ENCODE measurements around the gene UQCR10.

The UQCR10 gene

GRCh38 chr22:29767171-29768051, at the start of gene UQCR10:
UQCR10 (plus strand) TSS chr22:29767369; CDS start chr22:29767399, 30 bp downstream.
- FAIRE-seq (no peak), DNase-seq (ENCODE audit: insufficient read length, low spot score) (peak; percentile 90)

GRCh38 chr22:29717789-29718188, 49.4 kb upstream of the UQCR10 start:
- DNase-seq (ENCODE audit: insufficient read length, low spot score): no peak

GRCh38 chr22:29718949-29719898, 47.9 kb upstream of the UQCR10 start:
- FAIRE-seq (no peak), DNase-seq (ENCODE audit: insufficient read length, low spot score) (no peak)

More at GRCh38 chr22:29717789-29718188, 49.4 kb upstream of the UQCR10 start:
- FAIRE-seq: no peak

- FAIRE-seq (no peak), DNase-seq (ENCODE audit: insufficient read length, low spot score) (no peak)
Observed at GRCh38 chr22:29719899-29720645, 47.1 kb upstream of the UQCR10 start, which contains the start of gene CABP7. CABP7 (plus strand) TSS chr22:29720003; CDS start chr22:29720425, 422 bp downstream.

- FAIRE-seq: no peak
- DNase-seq (ENCODE audit: insufficient read length, low spot score): no peak
Observed at GRCh38 chr22:29720811-29721323, 46.3 kb upstream of the UQCR10 start.

GRCh38 chr22:29722151-29722550, 45.0 kb upstream of the UQCR10 start:
- DNase-seq (ENCODE audit: insufficient read length, low spot score) (no peak), FAIRE-seq (no peak)

GRCh38 chr22:29722587-29722986, 44.6 kb upstream of the UQCR10 start:
- FAIRE-seq (no peak), DNase-seq (ENCODE audit: insufficient read length, low spot score) (no peak)

- no peak for FAIRE-seq
- no peak for DNase-seq (ENCODE audit: insufficient read length, low spot score)
Observed at GRCh38 chr22:29723766-29724165, 43.4 kb upstream of the UQCR10 start.

- DNase-seq (ENCODE audit: insufficient read length, low spot score): no peak
- no peak for FAIRE-seq
Observed at GRCh38 chr22:29724843-29725242, 42.3 kb upstream of the UQCR10 start.

- FAIRE-seq (no peak), DNase-seq (ENCODE audit: insufficient read length, low spot score) (no peak)
Observed at GRCh38 chr22:29726106-29726505, 41.1 kb upstream of the UQCR10 start.

GRCh38 chr22:29726512-29727130, 40.5 kb upstream of the UQCR10 start:
- DNase-seq (ENCODE audit: insufficient read length, low spot score): no peak
- no peak for FAIRE-seq

- FAIRE-seq: no peak
- DNase-seq (ENCODE audit: insufficient read length, low spot score): peak; percentile 54
Observed at GRCh38 chr22:29727131-29727523, 40.0 kb upstream of the UQCR10 start.

GRCh38 chr22:29729161-29729560, 38.0 kb upstream of the UQCR10 start:
- no peak for DNase-seq (ENCODE audit: insufficient read length, low spot score)
- no peak for FAIRE-seq

GRCh38 chr22:29731058-29731850, 35.9 kb upstream of the UQCR10 start:
- DNase-seq (ENCODE audit: insufficient read length, low spot score): no peak
- FAIRE-seq: no peak

GRCh38 chr22:29732883-29733282, 34.3 kb upstream of the UQCR10 start:
- no peak for FAIRE-seq

GRCh38 chr22:29733362-29734201, 33.6 kb upstream of the UQCR10 start:
- DNase-seq (ENCODE audit: insufficient read length, low spot score): no peak
- no peak for FAIRE-seq

More at GRCh38 chr22:29732883-29733282, 34.3 kb upstream of the UQCR10 start:
- no peak for DNase-seq (ENCODE audit: insufficient read length, low spot score)

GRCh38 chr22:29734406-29734805, 32.8 kb upstream of the UQCR10 start:
- FAIRE-seq (no peak), DNase-seq (ENCODE audit: insufficient read length, low spot score) (no peak)

GRCh38 chr22:29734838-29735237, 32.3 kb upstream of the UQCR10 start:
- FAIRE-seq (no peak), DNase-seq (ENCODE audit: insufficient read length, low spot score) (no peak)
